ENCODE results near the gene CADPS2.

DNA sequence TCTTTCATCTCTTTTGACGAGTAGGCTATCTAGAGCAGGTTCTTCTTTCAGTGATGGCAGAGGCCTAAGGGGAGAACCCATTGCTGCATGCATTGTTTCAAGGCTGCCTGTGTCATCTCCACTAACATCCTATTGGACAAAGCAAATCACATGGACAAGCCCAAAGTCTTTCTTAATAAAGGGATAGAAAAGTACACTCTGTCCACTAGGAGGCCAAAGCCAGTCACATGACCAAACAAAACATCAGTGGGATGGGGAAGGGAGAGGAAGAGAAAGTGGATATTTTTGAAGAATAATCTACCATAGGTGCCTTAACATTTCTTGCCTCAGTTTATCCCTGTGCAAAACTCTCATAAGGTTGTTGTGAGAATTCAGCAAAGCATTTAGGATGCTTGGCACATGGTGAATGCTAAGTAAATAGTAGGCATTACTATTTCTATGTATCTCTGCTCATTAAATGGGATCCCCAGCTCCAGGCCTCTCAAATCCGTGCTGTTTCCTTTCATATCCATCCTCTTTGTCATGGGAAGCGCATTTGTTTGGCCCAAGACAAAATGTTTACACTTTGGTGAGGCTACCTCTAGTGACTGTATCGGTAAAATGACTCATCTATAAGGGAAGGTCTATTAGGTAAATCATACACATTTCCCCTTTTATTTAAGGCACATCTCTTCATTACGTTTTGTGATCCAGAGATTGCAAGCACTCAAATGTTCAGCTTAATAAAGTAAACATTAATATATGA, 16.7 kb upstream of the CADPS2 start:
- no peak for TF ChIP-seq TAF1 (IDR thresholded peaks at IDR 0.05; ENCODE audit: low read depth, low read length)
- TF ChIP-seq POLR2AphosphoS5 (IDR thresholded peaks at IDR 0.05; ENCODE audit: low read depth, low read length) = no peak
- TF ChIP-seq POLR2A (IDR thresholded peaks at IDR 0.05; ENCODE audit: low read depth, low read length) = no peak
- TF ChIP-seq POU2F2 (IDR thresholded peaks at IDR 0.05; ENCODE audit: low read depth, low read length) = no peak
- no peak for TF ChIP-seq SPI1 (IDR thresholded peaks at IDR 0.05; ENCODE audit: low read depth, low read length)
- TF ChIP-seq PAX5 (IDR thresholded peaks at IDR 0.05; ENCODE audit: insufficient read depth, low read length, severe bottlenecking) = no peak
